T47D (cell line): ENCODE data around the gene IGF1R.

ENCODE experiments used
- DNase-seq, 2 experiments: peaks; one replicate each; pipeline versions ENCODE4 v3.0.0 to v3.0.0-alpha.2; 2011 to 2012; ENCODE audit warnings: low read depth in 1 of 2, low spot score in 1 of 2
- JUND ChIP-seq: IDR thresholded peaks from 2 replicates; pipeline ENCODE4 v1.6.1; 2012; ENCODE audit warnings: low read depth
- in situ Hi-C: cut with HindIII; loops from 2 replicates; pipeline ENCODE4 v1.10.0; 2016; ENCODE audit warnings: low sequenced_read_pairs, low pct_unique_long_range_greater_than_20kb

The IGF1R gene

GRCh38 chr15:98720577-98721565 is 72.5 kb downstream of the IGF1R start:
- TF ChIP-seq JUND: no peak
- DNase-seq: no peak
- in situ Hi-C loops: no loop called here

DNA sequence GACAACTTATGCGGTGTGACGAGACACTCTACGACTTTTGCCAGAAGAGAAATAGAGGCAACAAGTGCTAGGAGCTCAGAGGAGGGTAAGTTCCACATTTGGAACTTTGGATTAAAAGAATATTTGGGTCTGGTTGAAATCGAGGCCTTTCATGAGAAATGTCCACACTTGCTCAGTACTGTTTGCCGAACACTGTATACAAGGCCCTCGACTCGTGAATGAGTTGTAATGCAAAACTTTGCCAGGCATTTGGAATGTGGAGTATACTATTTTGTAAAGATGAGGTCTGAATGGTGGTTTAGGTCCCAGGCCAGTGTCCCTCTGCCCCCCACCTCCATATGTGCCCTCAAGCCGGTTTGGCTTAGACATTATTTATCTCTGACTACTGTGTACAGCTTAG is 73.9 kb downstream of the IGF1R start:
- in situ Hi-C loops: no loop called here
- no peak for DNase-seq

GRCh38 chr15:98722645-98723044 is 74.3 kb downstream of the IGF1R start:
- DNase-seq: no peak
- in situ Hi-C loops: no loop called here

More for the DNA sequence above, 73.9 kb downstream of the IGF1R start:
- TF ChIP-seq JUND: no peak

GRCh38 chr15:98723195-98723594 is 74.9 kb downstream of the IGF1R start:
- in situ Hi-C loops: no loop called here

More at GRCh38 chr15:98722645-98723044, 74.3 kb downstream of the IGF1R start:
- TF ChIP-seq JUND: no peak

DNA sequence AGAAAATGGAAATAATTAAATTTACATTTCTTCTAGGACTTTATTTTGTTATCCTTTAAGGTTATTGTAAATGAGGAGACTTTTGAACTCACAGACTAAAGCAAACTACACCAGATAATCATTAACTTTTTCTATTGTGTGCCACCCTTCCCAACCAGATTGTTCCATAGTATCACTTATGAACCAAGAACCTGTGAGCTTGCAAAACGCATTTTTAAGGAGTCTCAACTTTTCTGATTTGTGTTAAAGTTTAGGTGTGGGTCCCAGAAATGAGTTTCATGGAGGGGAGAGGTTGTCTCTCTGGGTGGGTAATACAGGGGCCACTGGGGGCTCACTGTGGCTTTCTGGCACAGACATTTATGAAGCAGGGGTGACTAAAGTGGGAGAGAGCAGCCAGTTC is 75.7 kb downstream of the IGF1R start:
- no peak for DNase-seq
- in situ Hi-C loops: no loop called here
- no peak for TF ChIP-seq JUND

More at GRCh38 chr15:98723195-98723594, 74.9 kb downstream of the IGF1R start:
- DNase-seq: no peak
- no peak for TF ChIP-seq JUND

DNA sequence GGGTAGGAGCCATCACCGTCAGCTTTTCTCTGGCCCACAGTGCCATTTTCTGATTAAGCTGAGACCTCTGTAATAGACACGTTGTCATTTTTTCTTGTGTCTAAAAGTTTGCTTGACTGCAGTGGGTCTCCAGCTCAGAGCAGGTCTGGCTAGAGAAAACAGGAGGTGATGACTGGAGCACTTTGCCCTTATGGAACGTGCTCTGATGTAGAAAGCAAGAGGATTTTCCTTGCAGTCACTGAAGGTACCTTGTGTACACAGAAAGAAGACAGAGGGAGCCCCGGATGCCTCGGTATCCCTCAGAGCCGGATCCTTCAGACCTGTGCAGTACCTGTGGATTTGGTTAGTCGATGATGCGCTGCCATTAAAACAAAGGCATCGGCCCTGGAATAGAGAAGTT is 76.2 kb downstream of the IGF1R start:
- TF ChIP-seq JUND: no peak
- DNase-seq: no peak
- in situ Hi-C loops: no loop called here

DNA sequence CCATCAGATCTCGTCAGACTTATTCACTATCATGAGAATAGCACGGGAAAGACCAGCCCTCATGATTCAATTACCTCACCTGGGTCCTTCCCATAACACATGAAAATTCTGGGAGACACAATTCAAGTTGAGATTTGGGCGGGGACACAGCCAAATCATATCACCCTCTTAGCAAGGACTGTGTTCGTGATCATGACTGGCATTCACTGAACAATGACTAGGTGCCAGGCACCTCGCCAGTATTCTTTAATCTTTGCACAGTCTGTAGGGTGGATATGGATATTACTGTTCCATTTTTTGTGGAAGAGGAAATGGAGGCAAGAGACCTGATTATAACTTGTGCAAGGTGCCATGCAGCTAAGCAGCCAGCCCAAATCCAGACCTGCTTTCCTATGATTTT is 77.5 kb downstream of the IGF1R start:
- DNase-seq: no peak
- no peak for TF ChIP-seq JUND
- in situ Hi-C loops: no loop called here

DNA sequence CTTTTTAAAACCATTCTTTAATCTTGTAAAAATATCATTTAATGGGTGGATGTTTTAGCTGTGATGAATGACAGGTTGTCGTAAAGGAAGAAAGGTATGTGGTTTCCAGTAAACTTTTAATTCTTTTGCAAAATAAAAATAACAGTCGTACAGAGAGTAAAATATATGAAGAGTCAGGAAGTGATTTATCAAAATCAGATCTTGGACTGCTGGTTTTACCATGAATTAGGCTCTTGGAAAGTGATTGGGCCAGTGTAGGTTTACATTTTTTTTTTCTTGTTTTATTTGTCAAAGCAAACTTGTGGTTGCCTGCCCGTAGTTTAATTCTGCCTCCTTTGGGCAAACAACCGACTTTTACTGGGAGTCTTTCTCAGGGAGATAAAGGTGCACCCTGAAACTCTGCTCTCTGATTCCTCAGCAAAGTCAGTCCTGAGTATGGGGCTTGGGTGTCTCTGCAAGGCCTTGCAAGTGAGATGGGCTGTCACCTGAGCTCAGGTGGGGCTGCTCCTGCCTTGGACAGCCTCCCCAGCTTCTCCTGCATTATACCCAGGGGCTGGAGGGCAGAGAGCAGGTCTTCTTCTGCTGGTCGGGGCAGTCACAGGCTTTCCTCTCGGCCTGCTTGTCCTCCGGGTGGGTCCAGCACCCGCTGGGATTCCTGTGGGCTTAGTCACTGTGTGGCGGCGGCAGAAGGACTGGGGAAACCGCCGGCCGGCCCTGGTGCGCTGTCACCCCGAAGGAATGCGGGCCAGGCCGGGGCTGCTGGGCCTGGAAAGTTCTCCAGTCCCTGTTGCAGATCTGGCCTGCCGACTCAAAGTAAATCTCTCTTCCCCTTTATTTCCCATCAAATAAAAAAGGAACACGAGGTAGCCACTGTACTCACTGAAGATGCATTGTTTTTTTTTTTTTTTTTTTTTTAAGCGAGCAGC is 79.0 kb downstream of the IGF1R start:
- peak; percentile 55 to 87 for DNase-seq
- TF ChIP-seq JUND: peak; percentile 83
- in situ Hi-C loops: no loop called here

- TF ChIP-seq JUND: no peak
- in situ Hi-C loops: no loop called here
- DNase-seq: no peak
These were observed 79.9 kb downstream of the IGF1R start for GRCh38 chr15:98728082-98728810.

GRCh38 chr15:98728811-98729160 is 80.4 kb downstream of the IGF1R start:
- in situ Hi-C loops: no loop called here
- no peak for TF ChIP-seq JUND
- DNase-seq: peak in 1 of 2 experiments; percentile 85

DNA sequence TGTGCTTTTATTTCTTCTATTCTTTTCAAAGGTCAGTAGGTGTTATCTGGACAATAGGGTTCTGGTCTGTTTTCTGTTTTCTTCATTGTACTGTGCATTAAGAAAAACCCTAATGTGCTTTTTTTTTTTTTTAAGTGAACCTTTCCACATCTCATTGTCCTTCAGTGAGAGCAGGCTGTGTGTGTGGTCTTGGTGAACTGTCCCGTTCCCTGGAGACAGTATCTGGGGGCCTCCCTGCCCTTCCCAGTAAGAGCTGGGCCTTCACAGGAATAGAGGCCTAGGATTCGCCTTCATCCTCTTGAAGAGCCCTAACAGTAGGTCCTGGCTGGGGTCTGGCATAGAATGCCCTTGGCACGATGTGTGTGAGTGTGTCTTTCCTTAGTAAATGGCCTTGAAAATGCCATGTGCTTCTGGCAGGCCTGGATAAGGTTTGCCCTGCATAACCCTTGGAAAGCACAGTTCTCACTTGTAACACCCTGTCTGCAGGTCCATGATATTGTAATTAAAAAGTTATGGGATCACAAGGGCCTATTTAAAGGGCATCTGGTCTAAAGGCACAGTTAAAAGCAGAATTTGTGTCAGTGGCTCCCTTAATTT is 81.2 kb downstream of the IGF1R start:
- no peak for TF ChIP-seq JUND
- no peak for DNase-seq
- in situ Hi-C loops: no loop called here
